ENCODE data around the gene PRCC. TPM values are rescaled to one million over a fixed set of nuclear protein-coding genes. Genes with fewer than 3 reads are reported as not detected.
A peak's percentile ranks its signal among the peaks of the same experiment; 100 is the strongest.

PRCC gene
- total and polyA plus RNA-seq, 2 of the 13 experiments (the other 11 are each of a cell fraction or from before 2014, with no cell fraction given), result 24.2 to 40.5 TPM

GRCh38 chr1:156740741-156741480 is 26.4 kb upstream of the PRCC start, which contains the start of gene MRPL24 (continued):
- TF ChIP-seq EP300 (IDR thresholded peaks at IDR 0.05; ENCODE audit: low read depth in 2 of 2, low read length in 2 of 2), result peak in 1 of 2 experiments; percentile 70; a peak in 3 of 4 replicates
- no peak; the same call in 1 of the 2 replicates for TF ChIP-seq EP300 (CRISPR knock-in tag; IDR thresholded peaks at IDR 0.05; ENCODE audit: borderline replicate concordance)
- TF ChIP-seq ELF1 (CRISPR knock-in tag; IDR thresholded peaks at IDR 0.05), result peak; percentile 99
- no peak for TF ChIP-seq EHMT2 (IDR thresholded peaks at IDR 0.05; ENCODE audit: borderline replicate concordance, low read depth, low read length)
- TF ChIP-seq HIC2 (CRISPR knock-in tag; IDR thresholded peaks at IDR 0.05; ENCODE audit: low read depth), result peak; percentile 63; the same call in 1 of the 2 replicates
- peak; percentile 52; the same call in 1 of the 2 replicates for TF ChIP-seq ZNF775 (CRISPR knock-in tag; IDR thresholded peaks at IDR 0.05; ENCODE audit: borderline replicate concordance)
- no peak for TF ChIP-seq ZNF512 (CRISPR knock-in tag; IDR thresholded peaks at IDR 0.05)
- TF ChIP-seq, protein P1, sequence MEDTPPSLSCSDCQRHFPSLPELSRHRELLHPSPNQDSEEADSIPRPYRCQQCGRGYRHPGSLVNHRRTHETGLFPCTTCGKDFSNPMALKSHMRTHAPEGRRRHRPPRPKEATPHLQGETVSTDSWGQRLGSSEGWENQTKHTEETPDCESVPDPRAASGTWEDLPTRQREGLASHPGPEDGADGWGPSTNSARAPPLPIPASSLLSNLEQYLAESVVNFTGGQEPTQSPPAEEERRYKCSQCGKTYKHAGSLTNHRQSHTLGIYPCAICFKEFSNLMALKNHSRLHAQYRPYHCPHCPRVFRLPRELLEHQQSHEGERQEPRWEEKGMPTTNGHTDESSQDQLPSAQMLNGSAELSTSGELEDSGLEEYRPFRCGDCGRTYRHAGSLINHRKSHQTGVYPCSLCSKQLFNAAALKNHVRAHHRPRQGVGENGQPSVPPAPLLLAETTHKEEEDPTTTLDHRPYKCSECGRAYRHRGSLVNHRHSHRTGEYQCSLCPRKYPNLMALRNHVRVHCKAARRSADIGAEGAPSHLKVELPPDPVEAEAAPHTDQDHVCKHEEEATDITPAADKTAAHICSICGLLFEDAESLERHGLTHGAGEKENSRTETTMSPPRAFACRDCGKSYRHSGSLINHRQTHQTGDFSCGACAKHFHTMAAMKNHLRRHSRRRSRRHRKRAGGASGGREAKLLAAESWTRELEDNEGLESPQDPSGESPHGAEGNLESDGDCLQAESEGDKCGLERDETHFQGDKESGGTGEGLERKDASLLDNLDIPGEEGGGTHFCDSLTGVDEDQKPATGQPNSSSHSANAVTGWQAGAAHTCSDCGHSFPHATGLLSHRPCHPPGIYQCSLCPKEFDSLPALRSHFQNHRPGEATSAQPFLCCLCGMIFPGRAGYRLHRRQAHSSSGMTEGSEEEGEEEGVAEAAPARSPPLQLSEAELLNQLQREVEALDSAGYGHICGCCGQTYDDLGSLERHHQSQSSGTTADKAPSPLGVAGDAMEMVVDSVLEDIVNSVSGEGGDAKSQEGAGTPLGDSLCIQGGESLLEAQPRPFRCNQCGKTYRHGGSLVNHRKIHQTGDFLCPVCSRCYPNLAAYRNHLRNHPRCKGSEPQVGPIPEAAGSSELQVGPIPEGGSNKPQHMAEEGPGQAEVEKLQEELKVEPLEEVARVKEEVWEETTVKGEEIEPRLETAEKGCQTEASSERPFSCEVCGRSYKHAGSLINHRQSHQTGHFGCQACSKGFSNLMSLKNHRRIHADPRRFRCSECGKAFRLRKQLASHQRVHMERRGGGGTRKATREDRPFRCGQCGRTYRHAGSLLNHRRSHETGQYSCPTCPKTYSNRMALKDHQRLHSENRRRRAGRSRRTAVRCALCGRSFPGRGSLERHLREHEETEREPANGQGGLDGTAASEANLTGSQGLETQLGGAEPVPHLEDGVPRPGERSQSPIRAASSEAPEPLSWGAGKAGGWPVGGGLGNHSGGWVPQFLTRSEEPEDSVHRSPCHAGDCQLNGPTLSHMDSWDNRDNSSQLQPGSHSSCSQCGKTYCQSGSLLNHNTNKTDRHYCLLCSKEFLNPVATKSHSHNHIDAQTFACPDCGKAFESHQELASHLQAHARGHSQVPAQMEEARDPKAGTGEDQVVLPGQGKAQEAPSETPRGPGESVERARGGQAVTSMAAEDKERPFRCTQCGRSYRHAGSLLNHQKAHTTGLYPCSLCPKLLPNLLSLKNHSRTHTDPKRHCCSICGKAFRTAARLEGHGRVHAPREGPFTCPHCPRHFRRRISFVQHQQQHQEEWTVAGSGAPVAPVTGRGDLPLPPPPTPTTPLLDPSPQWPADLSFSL (CRISPR knock-in tag; IDR thresholded peaks at IDR 0.05), result no peak
- no peak for TF ChIP-seq ZNF589 (CRISPR knock-in tag; conservative IDR thresholded peaks at IDR 0.05)
- TF ChIP-seq PRDM15 (CRISPR knock-in tag; IDR thresholded peaks at IDR 0.05), result peak; percentile 57; the same call in 1 of the 2 replicates
- TF ChIP-seq ZNF800 (CRISPR knock-in tag; IDR thresholded peaks at IDR 0.05), result 0 out of 2 replicates have a peak, but pooled peaks have one; percentile 29
